Liver (tissue), 9 donors: ENCODE measurements around the gene GRM6. TPM values are rescaled to one million over a fixed set of nuclear protein-coding genes. Genes with fewer than 3 reads are reported as not detected.

Experiments
- DNase-seq: peaks from one replicate; pipeline ENCODE4 v3.0.0-alpha.2; 2017; ENCODE audit warnings: low spot score
- H3K27ac ChIP-seq, 2 donors: one replicate each; pipeline ENCODE4 v1.7.0; 2013; ENCODE audit warnings: inconsistent platforms in 2 of 2, low read length in 2 of 2, control low read depth in 1 of 2, low read depth in 1 of 2, mild to moderate bottlenecking in 1 of 2
- H3K27me3 ChIP-seq, 4 donors: one replicate each; pipeline versions ENCODE4 v1.6.1 to v1.7.0; 2013; ENCODE audit warnings: low read length in 3 of 4, inconsistent platforms in 1 of 4, mild to moderate bottlenecking in 1 of 4, moderate library complexity in 1 of 4; ENCODE audit not compliant: control insufficient read depth in 4 of 4, insufficient read depth in 4 of 4
- H3K36me3 ChIP-seq, 4 donors: one replicate each; pipeline versions ENCODE4 v1.6.1 to v1.7.0; 2013; ENCODE audit warnings: low read length in 3 of 4, mild to moderate bottlenecking in 3 of 4, low read depth in 1 of 4, moderate library complexity in 1 of 4; ENCODE audit not compliant: control insufficient read depth in 4 of 4, insufficient read depth in 3 of 4
- H3K4me1 ChIP-seq, 4 donors: one replicate each; pipeline versions ENCODE4 v1.6.1 to v1.7.0; 2013; ENCODE audit warnings: low read length in 3 of 4, mild to moderate bottlenecking in 3 of 4, moderate library complexity in 1 of 4; ENCODE audit not compliant: control insufficient read depth in 4 of 4, insufficient read depth in 4 of 4
- H3K4me3 ChIP-seq, 3 donors: one replicate each; pipeline versions ENCODE4 v1.6.1 to v1.7.0; 2013; ENCODE audit warnings: low read length in 3 of 3, control low read depth in 1 of 3, low read depth in 1 of 3, mild to moderate bottlenecking in 1 of 3
- H3K9ac ChIP-seq, 2 donors: one replicate each; pipeline ENCODE4 v1.7.0; 2013; ENCODE audit warnings: low read length in 2 of 2, mild to moderate bottlenecking in 2 of 2, moderate library complexity in 2 of 2, control low read depth in 1 of 2, low read depth in 1 of 2
- H3K9me3 ChIP-seq, 4 donors: one replicate each; pipeline versions ENCODE4 v1.6.1 to v1.7.0; 2013; ENCODE audit warnings: low read length in 3 of 4; ENCODE audit not compliant: control insufficient read depth in 4 of 4
- ATF3 ChIP-seq: IDR thresholded peaks from 2 replicates; pipeline ENCODE4 v1.6.1; 2016; ENCODE audit warnings: antibody characterized with exemption
- CTCF ChIP-seq: fragments of 150-350 bp; IDR thresholded peaks from 2 replicates; pipeline ENCODE4 v1.5.1; 2017; ENCODE audit warnings: improper control_type of control experiment, low read depth, low read length; ENCODE audit not compliant: missing input control
- EGR1 ChIP-seq, 2 donors: IDR thresholded peaks; 2 replicates each; pipeline ENCODE4 v1.6.1; 2016 to 2018; ENCODE audit warnings: antibody characterized with exemption in 2 of 2, low read depth in 2 of 2
- FOXA1 ChIP-seq: IDR thresholded peaks from 2 replicates; pipeline ENCODE4 v1.6.1; 2016; ENCODE audit warnings: antibody characterized with exemption
- FOXA2 ChIP-seq: IDR thresholded peaks from 2 replicates; pipeline ENCODE4 v1.6.1; 2016; ENCODE audit warnings: antibody characterized with exemption
- GABPA ChIP-seq, 2 donors: IDR thresholded peaks in 1 of 2; conservative IDR thresholded peaks in 1 of 2; 2 replicates each; pipeline ENCODE4 v1.6.1; 2016; ENCODE audit warnings: antibody characterized with exemption in 2 of 2, mild to moderate bottlenecking in 1 of 2, moderate library complexity in 1 of 2
- HNF4G ChIP-seq: IDR thresholded peaks from 2 replicates; pipeline ENCODE4 v1.6.1; 2016; ENCODE audit warnings: antibody characterized with exemption
- JUND ChIP-seq, 2 donors: IDR thresholded peaks; 2 replicates each; pipeline ENCODE4 v1.6.1; 2016; ENCODE audit warnings: antibody characterized with exemption in 2 of 2
- MAX ChIP-seq: IDR thresholded peaks from 2 replicates; pipeline ENCODE4 v1.6.1; 2016; ENCODE audit warnings: antibody characterized with exemption
- RAD21 ChIP-seq, 2 donors: IDR thresholded peaks; 2 replicates each; pipeline ENCODE4 v1.6.1; 2016; ENCODE audit warnings: antibody characterized with exemption in 2 of 2, mild to moderate bottlenecking in 2 of 2
- REST ChIP-seq: IDR thresholded peaks from 2 replicates; pipeline ENCODE4 v1.6.1; 2016; ENCODE audit warnings: antibody characterized with exemption, mild to moderate bottlenecking
- RXRA ChIP-seq, 2 donors: IDR thresholded peaks; 2 replicates each; pipeline ENCODE4 v1.6.1; 2017 to 2018; ENCODE audit warnings: antibody characterized with exemption in 2 of 2, mild to moderate bottlenecking in 1 of 2
- SP1 ChIP-seq: IDR thresholded peaks from 2 replicates; pipeline ENCODE4 v1.6.1; 2018; ENCODE audit warnings: antibody characterized with exemption, mild to moderate bottlenecking
- TAF1 ChIP-seq: conservative IDR thresholded peaks from 2 replicates; pipeline ENCODE4 v1.6.1; 2016; ENCODE audit warnings: antibody characterized with exemption, mild to moderate bottlenecking
- YY1 ChIP-seq: IDR thresholded peaks from 2 replicates; pipeline ENCODE4 v1.6.1; 2016; ENCODE audit warnings: antibody characterized with exemption, mild to moderate bottlenecking
- ZBTB33 ChIP-seq: IDR thresholded peaks from 2 replicates; pipeline ENCODE4 v1.6.1; 2016; ENCODE audit warnings: antibody characterized with exemption
- WGBS: extraction: QIAGEN DNeasy Blood & Tissue Kit; methylation state at CpG from one replicate; pipeline ENCODE4 v1.1.7; 2013; 5-methylcytosine and 5-hydroxymethylcytosine counted together
- polyA plus RNA-seq, 2 donors: library from polyadenylated mRNA; stranded (reverse) in 1 of 2; unstranded in 1 of 2; fragments of 200-250 nt in 1 of 2; fragments of >200 nt in 1 of 2; fragmentation: Nextera tagmentation in 1 of 2; extraction: Ambion mirVana in 1 of 2; gene quantifications; one replicate each; pipeline versions ENCODE4 v1.2.1 to v1.2.3, GENCODE V29; 2013 to 2015
- total RNA-seq, 2 donors: library from RNA; depleted of rRNA; stranded (reverse); fragments of >200 nt; gene quantifications; one replicate each; pipeline ENCODE4 v1.2.3, GENCODE V29; 2014
- donor health status: healthy.
- donor health status: healthy.
- donor health status: healthy.
- donor health status: healthy.
- donor health status: healthy.

The GRM6 gene
- total and polyA plus RNA-seq, 4 donors, result 0.23 TPM; not detected in 3

- Histone ChIP-seq H3K9me3 (peaks cover 28 to 55% (median 40%) of the 10 kb centered on the region in 4 donors), H3K9ac (no peak overlapping the region), H3K4me3 (peak overlapping the region in 1 of 3 donors; percentile 23), H3K4me1 (no peaks in the 10 kb centered on the region), H3K27ac (no peak overlapping the region), H3K27me3 (no peaks in the 10 kb centered on the region), H3K36me3 (no peaks in the 10 kb centered on the region)
- no peak for DNase-seq
- 95% methylated on average over 37 of the region's 37 CpGs for WGBS
- no peak for TF ChIP-seq JUND (IDR thresholded peaks at IDR 0.05)
- no peak for TF ChIP-seq YY1
- no peak for TF ChIP-seq HNF4G
- no peak for TF ChIP-seq FOXA1
- no peak for TF ChIP-seq REST
- TF ChIP-seq FOXA2, result no peak
- TF ChIP-seq SP1, result no peak
- no peak for TF ChIP-seq ATF3
- TF ChIP-seq GABPA (IDR thresholded peaks at IDR 0.05 in 1 of 2, conservative IDR thresholded peaks at IDR 0.05 in 1 of 2), result no peak
- no peak for TF ChIP-seq RAD21 (IDR thresholded peaks at IDR 0.05)
- no peak for TF ChIP-seq EGR1 (IDR thresholded peaks at IDR 0.05; ENCODE audit: low read depth in 2 of 2)
These were observed 10.7 kb downstream of the GRM6 start for GRCh38 chr5:178984145-178985072.

GRCh38 chr5:178983728-178984127 lies 11.4 kb downstream of the GRM6 start:
- peak overlapping the region in 1 of 3 donors; percentile 28 for H3K4me3 ChIP-seq
- no peak overlapping the region for H3K9ac ChIP-seq
- no peak for DNase-seq
- no peak overlapping the region for H3K27ac ChIP-seq
- no peaks in the 10 kb centered on the region for H3K27me3 ChIP-seq
- H3K9me3 ChIP-seq, result peaks cover 33 to 57% (median 41%) of the 10 kb centered on the region in 4 donors
- 93% methylated on average over 10 of the region's 10 CpGs for WGBS
- no peaks in the 10 kb centered on the region for H3K36me3 ChIP-seq
- no peaks in the 10 kb centered on the region for H3K4me1 ChIP-seq
- TF ChIP-seq HNF4G (no peak), MAX (no peak), TAF1 (no peak), SP1 (no peak)

GRCh38 chr5:178982941-178983340 lies 12.2 kb downstream of the GRM6 start:
- WGBS, result 96% methylated on average over 17 of the region's 17 CpGs
- H3K4me3 ChIP-seq, result no peak overlapping the region
- H3K36me3 ChIP-seq, result no peaks in the 10 kb centered on the region
- no peaks in the 10 kb centered on the region for H3K4me1 ChIP-seq
- no peaks in the 10 kb centered on the region for H3K27me3 ChIP-seq
- no peak overlapping the region for H3K9ac ChIP-seq
- no peak overlapping the region for H3K27ac ChIP-seq
- DNase-seq, result no peak
- H3K9me3 ChIP-seq, result peaks cover 30 to 57% (median 37%) of the 10 kb centered on the region in 4 donors
- TF ChIP-seq RXRA (IDR thresholded peaks at IDR 0.05) (no peak), JUND (IDR thresholded peaks at IDR 0.05) (no peak), FOXA2 (no peak), TAF1 (no peak), HNF4G (no peak), SP1 (no peak), MAX (no peak), ZBTB33 (no peak), FOXA1 (no peak), EGR1 (IDR thresholded peaks at IDR 0.05; ENCODE audit: low read depth in 2 of 2) (no peak), YY1 (no peak), CTCF (no peak)
